NOMO-1 (cell line): ENCODE data around the gene DENND11.

Source experiments
- DNase-seq, 2 experiments: peaks; one replicate each; lab custom pipeline; 2025; ENCODE audit not compliant: unreplicated experiment in 2 of 2; lab: John Stamatoyannopoulos, UW

The DENND11 gene

DNA sequence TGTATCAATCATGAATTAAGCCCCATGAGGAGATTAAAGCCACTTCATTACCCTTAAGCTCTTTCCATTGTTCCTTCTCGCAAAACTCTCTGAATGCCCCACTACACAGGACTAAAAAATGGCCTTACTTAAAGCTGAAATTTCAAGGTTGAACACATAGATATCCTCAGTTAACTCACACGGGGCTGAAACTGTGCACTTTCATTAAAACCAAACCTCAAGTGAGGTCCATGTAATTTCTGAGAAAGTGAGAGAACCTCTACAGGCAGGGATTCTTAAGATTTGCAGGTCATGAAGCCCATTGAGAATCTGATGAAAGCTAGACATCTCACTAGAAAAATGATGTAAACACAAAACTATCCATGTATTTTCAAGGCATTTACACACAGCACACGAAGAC lies 15.9 kb downstream of the DENND11 start:
- no peak for DNase-seq

DNA sequence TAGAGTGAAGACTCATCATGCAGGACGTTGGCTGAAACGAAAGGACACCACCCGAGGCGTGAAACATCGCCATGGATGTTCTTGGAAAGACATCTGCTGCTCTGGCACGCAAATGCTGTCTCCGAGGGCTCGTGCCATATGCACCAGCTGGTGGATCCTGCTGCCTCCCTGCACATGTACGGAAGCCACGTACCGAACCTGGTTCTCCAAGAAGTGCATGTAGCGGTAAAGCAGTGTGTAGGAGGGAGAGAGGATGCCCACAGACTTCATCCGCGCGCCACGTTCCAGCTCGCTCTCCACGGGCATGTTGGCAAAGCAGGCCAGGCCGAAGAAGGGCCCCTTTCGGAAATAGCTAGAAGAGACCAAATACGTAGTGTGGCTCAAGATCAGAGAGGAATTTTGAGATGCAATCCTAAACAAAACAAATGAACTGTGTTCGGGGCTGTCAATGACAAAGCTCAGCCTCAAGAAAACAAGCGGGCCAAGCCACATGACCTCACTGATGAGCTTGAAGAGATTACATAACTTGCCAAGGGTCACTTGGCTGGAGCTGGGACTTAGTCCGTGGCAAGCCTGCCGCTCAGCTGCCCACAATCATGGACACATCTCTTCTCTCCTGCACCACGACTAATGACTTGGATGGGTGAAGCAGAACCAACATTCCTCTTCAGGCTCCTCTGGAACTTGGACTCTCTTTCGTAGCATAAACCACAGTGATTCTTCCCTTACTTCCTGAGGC lies 16.5 kb downstream of the DENND11 start:
- DNase-seq = no peak

DNA sequence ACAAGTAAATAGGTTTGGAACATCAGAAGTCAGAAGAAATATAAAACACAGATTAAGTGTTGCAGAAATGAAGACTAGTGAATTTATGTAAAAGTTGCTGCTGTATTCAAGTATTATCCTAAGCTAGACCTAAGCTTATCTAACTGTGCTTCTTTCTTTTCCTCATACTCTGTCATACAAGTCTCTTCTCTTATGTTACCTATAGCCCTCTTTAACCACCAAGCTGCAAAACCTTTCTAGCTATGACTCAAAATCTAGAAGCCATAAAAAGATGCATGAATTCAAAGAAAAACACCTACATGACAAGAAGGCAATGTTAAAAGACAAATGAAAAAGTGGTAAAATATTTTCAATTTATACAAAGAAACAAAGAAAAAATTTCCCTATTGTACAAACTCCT lies 23.0 kb downstream of the DENND11 start:
- DNase-seq = no peak

DNA sequence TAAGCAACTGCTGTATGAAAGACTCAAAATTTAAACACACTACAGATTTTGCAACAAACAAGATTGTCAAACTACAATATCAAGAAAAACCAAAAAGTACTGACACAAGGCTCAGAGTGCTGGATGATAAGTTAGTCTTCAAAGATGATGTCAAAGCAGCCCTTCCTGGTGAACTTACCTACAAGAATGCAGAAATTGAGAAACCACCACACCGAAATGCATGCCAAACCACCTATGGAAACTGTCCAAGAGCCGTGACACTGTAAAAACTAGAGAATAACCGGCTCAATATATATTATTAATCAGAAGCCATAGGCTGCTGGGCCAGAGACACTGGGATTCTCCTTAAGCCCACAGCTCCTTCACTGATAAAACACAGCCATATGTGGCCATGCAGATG lies 25.3 kb downstream of the DENND11 start:
- no peak for DNase-seq

DNA sequence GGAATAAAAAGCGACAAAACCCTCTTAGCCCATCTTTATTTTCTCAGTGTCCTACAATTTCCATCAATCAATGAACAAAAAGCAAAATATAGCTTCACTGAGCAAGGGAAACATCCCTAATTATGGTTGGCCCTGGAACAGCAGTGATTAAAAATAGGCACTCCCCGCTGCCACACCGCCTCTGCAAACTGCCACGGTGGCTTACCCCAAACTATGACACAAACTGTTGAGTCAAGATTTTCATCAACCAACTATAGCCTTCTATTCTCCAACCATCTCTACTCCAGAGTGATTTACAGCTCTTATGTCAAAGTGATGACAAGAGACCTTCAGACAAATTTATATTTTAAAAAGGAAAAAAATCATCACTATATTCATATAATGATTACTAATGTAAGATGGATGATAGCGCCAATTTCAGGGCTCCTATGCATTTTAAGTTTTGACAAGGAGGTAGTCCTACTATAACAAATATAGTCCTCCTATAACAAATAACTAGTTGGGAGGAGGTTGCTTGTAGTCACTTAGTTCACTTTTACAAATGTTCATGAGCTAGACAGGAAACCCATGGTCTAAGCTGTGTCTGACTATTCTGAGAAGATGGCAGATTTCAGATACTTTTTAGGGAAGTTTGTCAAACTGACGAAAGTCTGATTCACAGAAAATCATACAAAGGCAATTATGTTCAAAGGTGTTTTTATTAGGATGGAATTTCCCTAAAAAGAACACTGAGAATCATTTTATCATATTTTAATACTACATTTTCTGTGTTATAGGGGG lies 26.3 kb downstream of the DENND11 start:
- DNase-seq = peak in 1 of 2 experiments; percentile 62

DNA sequence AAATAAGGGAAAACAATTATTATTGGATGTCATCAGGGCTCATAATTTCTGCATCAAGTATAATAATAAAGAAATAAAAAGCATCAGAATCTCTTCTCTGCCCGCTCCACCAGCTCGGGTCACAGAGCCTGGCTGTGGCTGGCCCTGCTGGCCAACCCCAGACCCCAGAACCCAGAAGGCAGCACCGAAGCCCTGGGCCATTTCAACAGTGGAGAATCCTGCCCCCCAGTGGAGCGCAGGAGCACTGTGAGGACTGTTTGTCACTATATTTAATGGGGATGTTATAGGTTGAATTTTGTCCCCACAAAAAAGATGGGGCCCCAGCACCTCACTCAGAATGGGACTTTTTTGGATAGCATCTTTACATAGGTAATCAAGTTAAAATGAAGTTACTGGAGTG lies 27.3 kb downstream of the DENND11 start:
- no peak for DNase-seq

DNA sequence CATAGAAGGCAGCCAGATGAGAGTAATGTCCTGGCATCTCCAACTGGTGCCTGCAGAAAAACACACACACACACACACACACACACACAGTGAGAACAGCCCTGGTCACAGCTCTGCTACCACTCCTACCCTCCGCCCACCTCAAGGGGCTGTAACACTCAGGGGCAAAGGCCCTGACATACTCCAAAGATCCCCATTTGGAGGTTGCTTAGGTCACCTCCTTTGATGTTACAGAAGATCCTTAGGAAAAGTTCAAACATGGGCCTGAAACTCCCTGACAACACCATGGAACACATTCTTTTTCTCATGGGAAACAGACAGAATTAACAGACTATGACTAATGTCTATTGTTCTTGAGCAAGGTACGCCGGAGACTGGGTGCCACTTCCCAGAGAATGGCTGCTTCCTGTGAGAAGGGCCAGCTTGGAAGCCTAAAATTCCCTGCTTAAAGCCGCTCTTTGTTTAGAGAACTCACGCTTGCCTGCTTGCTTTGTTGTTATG lies 27.7 kb downstream of the DENND11 start:
- no peak for DNase-seq

DNA sequence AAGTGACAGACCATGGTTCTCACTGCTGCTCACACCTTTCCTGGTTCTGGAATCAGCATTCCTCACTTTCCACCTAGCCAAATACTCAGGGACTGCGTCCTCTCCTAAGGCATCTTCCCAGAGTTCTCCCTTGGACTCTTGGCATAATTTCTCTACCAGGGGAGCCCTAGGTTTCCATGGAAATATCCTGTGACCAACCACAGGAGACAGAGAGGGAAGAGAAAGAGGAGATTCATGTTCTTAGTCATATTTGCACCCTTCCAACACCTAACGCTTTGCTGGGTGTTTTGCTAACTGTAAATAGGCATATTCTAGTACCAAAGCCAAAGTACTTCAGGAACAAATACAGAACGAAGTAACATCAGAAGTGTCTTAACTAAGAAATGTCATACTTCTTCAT lies 28.6 kb downstream of the DENND11 start:
- no peak for DNase-seq

DNA sequence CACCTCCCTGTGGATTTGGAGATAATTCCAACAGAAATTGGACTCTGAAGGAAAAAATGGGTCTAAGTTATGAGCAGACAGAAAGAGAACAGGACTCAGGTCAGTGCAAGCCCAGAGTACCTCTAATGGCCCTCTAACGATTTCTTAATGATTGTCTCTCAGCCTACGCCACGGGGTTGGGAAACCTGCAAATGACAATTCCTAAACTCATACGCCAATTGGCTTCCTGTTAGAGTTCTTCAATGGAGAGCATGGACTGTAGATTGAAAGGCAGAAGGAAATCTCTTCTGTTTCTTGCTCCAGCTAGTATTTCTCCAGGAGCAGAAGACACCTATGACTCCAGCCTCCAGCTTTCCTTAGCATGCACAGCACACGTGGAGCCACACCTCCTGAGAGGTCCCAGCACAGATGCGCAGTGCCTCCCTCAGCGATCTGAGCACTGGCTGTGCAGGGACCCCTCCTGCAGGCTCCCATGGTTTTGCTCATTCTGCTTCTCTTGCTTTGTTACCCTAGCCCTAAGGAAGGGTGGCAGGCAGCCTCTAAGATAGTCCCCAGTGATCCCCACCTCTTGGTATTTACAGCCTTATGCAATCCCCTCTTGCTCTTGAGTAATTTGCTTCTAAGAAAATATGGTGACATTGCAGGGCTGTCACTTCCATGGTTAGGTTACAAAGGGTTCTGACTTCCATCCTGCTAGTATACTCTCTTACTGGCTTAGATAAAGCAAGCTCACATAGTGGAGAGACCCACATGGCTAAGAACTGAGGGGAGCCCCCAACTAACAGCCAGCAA lies 30.1 kb downstream of the DENND11 start:
- DNase-seq = peak in 1 of 2 experiments; percentile 23

DNA sequence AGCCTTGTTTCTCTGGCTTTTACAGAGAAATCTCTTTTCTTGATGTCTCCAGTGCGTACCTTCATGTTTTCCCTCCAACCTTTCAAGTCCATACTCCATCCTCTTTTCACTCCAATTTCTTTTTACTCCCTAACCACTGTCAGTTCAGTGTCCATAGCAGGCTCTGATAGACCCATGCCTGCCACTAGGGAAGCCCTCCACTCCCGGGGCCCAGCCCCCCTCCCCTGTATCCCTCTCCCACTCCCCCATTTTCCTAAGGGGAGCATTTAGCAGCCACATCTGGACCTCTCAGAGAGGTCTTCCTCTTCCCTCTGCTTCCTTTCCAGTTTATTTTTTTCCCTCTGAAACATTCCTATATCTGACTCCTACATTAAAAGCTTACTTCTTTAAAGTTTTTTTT lies 33.1 kb downstream of the DENND11 start:
- no peak for DNase-seq

DNA sequence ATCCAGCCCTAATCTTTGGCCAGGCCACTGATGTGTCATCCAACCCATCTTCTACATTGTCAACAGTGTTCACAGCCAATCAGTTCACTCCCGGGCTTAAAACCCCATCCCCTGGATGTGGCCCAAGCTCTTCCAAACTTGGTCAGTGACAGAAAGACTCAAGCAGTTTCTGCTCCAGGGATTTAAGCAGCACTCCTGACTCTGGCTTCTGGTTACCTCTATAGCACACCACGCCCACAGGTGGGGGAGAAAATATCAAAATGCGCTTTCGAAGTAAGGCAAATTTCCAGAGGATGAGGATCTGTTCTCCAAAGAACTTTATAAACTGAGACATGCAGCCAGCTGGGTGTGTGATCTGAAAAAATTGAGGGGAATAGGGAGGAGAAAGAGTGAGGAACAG lies 35.9 kb downstream of the DENND11 start:
- DNase-seq = no peak

DNA sequence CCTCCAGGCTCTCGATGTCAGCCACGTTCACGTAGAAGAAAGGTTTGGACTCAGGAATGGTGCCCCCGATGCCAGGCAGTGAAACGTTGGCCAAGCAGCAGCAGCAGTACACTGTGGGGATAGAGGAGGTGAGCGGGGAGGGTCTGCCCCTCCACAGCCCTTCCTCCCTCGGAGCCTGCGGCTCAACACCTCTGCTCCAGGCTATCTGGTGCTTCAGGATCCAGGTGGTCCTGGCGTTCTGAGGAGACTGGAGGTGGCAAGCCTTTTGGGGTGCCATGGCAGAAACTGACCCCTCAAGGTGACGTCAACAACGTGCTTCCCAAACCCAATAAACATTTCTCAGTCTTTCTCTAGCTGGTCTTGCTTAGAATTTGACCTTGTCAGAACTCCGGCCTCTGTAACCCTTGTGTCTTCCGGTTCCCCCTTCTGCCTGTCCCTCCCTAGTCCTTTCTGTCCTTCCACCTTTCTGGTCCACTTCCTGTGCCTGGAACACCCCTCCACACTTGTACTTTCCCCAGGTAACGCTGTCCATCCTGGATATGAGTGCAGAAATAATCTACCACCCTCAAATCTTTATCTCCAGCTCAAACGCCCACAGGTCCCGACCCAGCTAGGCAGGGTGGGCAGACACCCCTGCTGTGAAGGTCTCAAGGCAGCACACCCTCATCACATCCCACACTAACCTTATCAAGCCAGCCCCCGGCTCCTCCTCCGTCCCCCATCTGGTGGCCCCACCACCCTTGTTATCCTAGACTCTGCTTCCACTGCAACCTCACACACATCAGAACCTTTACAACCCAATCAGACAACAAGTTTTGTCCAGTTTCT lies 36.5 kb downstream of the DENND11 start:
- DNase-seq = no peak

DNA sequence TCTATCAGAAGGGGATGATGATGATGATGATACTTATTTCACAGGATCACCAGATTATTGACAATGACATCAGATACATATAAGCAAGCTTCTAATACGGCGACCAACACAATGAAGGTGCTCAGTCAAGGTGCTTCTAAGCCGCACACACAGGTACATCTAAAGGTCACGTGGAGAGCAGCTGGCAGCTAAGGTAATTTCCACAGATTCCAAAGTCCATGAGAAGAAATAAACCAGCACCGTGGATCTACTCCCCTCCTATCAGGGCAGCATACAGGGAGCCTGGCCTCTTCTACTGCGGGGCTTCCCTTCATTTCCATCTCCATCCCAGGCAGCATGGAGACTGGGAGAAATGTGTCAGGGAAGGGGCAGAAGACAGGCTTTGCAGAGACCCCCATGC lies 37.5 kb downstream of the DENND11 start:
- DNase-seq = no peak

DNA sequence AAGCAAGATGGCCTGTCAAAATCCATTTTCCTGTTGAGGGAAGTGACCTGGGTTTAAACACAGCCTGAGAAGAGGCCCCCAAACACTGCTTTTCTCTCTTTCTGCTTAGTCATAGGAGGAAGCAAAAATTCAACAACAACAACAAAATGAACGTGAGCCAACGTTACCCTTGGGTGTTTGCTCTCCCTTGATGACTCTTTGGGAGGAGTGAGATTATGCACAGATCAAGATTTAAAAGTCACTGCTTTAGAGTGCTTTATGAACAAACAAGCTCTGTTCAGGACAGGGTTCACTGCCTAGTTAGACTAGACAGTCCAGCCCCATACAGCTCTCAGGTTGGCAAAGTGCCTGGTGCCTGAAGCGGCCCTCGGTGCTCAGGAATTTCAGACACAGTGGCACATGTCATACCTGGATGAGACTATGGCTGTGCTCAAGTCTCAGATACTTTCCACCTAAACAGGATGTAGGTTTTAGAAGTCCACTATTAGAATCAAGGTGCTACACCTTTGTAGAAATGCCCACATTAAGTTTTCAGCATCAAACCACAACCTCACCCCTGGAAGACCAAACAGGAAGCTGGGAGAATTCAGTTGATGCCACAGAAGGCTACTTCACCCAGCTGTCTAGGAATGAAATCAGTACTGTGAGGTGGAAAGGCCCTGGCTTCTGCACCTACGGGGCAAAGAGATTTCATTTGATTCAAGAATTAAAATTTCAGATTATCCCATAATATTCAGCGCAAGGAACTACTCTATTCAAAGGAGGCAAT lies 38.7 kb downstream of the DENND11 start:
- DNase-seq = peak in 1 of 2 experiments; percentile 0

DNA sequence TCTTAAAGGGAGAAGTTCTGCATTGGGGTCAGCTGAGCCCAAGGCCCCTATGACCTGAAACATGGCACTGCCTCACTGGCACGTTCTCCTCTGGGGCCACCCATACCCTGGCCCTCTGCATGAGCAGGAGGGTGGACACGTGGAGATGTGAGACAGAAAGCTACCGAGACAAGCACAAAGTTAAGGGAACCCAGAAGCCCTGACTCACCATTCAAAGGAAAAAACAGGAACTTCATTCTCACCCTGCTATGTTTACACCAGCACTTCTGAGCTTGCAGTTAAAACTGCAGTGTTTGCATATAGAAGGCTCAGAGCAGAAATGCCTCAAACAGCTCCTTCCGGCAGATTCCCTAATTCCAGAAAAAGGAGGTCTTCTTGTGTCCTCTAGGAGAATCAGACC lies 41.7 kb downstream of the DENND11 start:
- peak; percentile 15 to 61 for DNase-seq

DNA sequence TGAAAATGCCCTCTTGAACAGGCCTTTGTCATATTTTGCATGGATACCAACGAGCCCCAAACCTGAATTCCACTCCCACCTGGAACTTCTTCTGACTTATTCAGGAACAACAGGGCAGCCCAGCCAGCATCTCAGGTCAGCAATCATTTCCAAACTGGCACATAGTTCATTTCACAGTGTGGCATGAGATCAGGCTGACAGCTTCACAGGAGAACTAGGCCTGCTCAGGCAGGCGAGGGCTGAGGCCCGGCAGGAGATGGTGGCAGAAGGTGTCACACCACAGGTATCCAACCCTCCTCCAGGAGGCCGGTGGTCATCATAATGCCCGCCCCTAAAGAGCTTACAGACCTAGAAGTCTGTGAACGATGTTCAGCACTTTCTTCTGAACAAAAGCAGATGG lies 42.5 kb downstream of the DENND11 start:
- DNase-seq = no peak

DNA sequence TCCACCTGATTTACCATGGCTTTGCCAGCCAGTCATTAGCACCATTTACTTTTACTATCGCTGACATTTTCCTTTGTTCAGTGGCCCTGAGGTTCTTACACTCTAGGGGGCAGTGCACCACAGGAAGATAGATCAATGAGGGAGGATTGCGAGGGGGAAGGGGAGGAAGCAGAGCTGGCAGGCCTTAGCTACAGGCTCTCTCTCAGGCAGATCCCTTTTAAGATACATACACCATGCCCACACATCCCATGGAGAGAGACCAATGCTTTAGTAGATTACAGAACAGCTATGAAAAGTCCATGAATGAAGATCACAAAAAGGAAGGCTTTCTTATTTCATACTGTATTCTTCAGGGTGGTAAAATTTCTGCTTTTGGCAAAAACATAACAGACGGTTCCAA lies 47.4 kb downstream of the DENND11 start:
- DNase-seq = peak; percentile 30 to 68

DNA sequence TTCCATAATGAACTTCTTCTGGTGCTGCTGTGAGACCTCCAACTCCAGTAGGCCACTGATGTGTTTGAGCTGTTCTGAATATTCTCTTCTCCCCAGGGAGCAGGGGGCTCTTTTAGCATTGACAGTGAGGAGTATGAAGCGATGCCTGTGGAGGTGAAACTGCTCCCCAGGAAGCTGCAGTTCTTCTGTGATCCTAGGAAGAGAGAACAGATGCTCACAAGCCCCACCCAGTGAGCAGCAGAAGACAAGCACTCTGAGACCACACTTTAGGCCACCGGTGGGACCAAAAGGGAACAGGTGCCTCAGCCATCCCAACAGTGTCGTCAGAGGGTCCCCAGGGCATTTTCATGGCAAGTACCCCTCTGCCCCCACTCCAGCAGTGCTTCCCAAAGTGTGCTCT lies 49.3 kb downstream of the DENND11 start:
- no peak for DNase-seq
